Activated T-helper 1 cell treated with anti-CD3 and anti-CD28 coated beads, Interleukin-12 subunit alpha, Interleukin-12 subunit beta, Interleukin-2, Interleukin-4 antibody, amounts not matched to agents 30 ng/mL and 10 ng/mL and 1 ng/mL, durations not matched to agents 14 hours and 24 hours and 36 hours (primary cell): ENCODE measurements around the gene BHLHE40. TPM values are rescaled to one million over a fixed set of nuclear protein-coding genes. Genes with fewer than 3 reads are reported as not detected.
"Not testable (repeated sequence)": the region's sequence is repeated elsewhere in the genome, so short reads cannot be mapped to it uniquely, and the experiment has no call there.

Source experiments
- DNase-seq: peaks from one replicate; pipeline ENCODE4 v3.0.0; 2021; ENCODE audit warnings: low spot score
- H3K27ac Mint-ChIP-seq: one replicate; pipeline ENCODE4 v1.8.0; 2021; ENCODE audit warnings: mild to moderate bottlenecking, mixed read lengths
- H3K27me3 Mint-ChIP-seq: one replicate; pipeline ENCODE4 v1.8.0; 2022; ENCODE audit warnings: mild to moderate bottlenecking, moderate library complexity, mixed read lengths; ENCODE audit not compliant: insufficient read depth
- H3K36me3 Mint-ChIP-seq: one replicate; pipeline ENCODE4 v1.8.0; 2021; ENCODE audit warnings: low read depth, mixed read lengths
- H3K4me1 Mint-ChIP-seq: one replicate; pipeline ENCODE4 v1.8.0; 2021; ENCODE audit warnings: low read depth, mixed read lengths
- H3K4me3 Mint-ChIP-seq: one replicate; pipeline ENCODE4 v1.8.0; 2021; ENCODE audit warnings: mild to moderate bottlenecking, moderate library complexity, mixed read lengths
- H3K9me3 Mint-ChIP-seq: one replicate; pipeline ENCODE4 v1.8.0; 2021; ENCODE audit warnings: mixed read lengths
- intact Hi-C: fragments of 100-400 bp; cut with micrococcal nuclease; formaldehyde crosslinking; loops from one replicate; pipeline ENCODE4 v1.15.1; 2024
- total RNA-seq: library from RNA; stranded (reverse); gene quantifications from 2 replicates; pipeline ENCODE4 v1.2.3, GENCODE V29; 2022

Gene BHLHE40
- total RNA-seq, 1 donor from 2014 or later: 449 TPM

DNA sequence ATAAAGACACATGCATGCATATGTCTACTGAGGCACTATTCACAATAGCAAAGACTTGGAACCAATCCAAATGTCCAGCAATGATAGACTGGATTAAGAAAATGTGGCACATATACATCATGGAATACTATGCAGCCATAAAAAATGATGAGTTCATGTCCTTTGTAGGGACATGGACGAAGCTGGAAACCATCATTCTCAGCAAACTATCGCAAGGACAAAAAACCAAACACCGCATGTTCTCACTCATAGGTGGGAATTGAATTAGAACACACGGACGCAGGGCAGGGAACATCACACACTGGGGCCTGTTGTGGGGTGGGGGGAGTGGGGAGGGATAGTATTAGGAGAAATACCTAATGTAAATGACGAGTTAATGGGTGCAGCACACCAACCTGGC lies 7.8 kb upstream of the BHLHE40 start:
- Mint-ChIP-seq H3K36me3 (peaks cover 46% of the 10 kb centered on the region), H3K4me1 (peaks cover 25% of the 10 kb centered on the region), H3K9me3 (peaks cover 71% of the 10 kb centered on the region)
- intact Hi-C loops, H3K27me3 Mint-ChIP-seq, H3K27ac Mint-ChIP-seq, DNase-seq, H3K4me3 Mint-ChIP-seq: not testable (repeated sequence)

GRCh38 chr3:4971838-4972237 lies 7.4 kb upstream of the BHLHE40 start:
- H3K4me1 Mint-ChIP-seq: peaks cover 28% of the 10 kb centered on the region
- H3K27ac Mint-ChIP-seq: no peak overlapping the region
- no peaks in the 10 kb centered on the region for H3K27me3 Mint-ChIP-seq
- peaks cover 67% of the 10 kb centered on the region for H3K9me3 Mint-ChIP-seq
- H3K4me3 Mint-ChIP-seq: no peak overlapping the region
- peaks cover 42% of the 10 kb centered on the region for H3K36me3 Mint-ChIP-seq
- intact Hi-C loops: no loop called here
- no peak for DNase-seq

- Mint-ChIP-seq H3K27ac (peak overlapping the region; percentile 18), H3K4me3 (no peak overlapping the region), H3K9me3 (peaks cover 56% of the 10 kb centered on the region)
Observed at GRCh38 chr3:4972652-4973643, 6.3 kb upstream of the BHLHE40 start.

DNA sequence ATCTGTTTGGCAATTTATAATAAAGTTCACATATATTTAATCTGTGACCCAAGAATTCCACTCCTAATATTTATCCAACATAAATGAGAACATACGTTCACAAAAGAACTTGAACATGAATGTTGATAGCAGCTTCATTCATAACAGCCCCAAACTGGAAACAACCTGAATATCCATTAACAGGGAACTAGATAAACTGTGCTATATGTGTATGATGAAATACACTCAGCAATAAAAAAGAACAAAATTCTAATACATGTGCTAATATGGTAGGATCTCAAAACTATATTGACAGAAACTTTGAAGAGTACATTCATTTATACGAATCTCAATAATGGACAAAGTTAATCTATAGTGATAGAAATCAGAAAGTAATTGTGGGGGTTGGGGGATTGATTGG lies 5.1 kb upstream of the BHLHE40 start:
- Mint-ChIP-seq H3K27ac (peak overlapping the region; percentile 6), H3K27me3 (no peaks in the 10 kb centered on the region), H3K4me1 (peaks cover 39% of the 10 kb centered on the region), H3K4me3 (no peak overlapping the region), H3K36me3 (peaks cover 22% of the 10 kb centered on the region), H3K9me3 (peaks cover 44% of the 10 kb centered on the region)
- intact Hi-C loops: no loop called here
- DNase-seq: no peak

More at GRCh38 chr3:4972652-4973643, 6.3 kb upstream of the BHLHE40 start:
- no peak for DNase-seq
- H3K4me1 Mint-ChIP-seq: peaks cover 39% of the 10 kb centered on the region
- H3K27me3 Mint-ChIP-seq: no peaks in the 10 kb centered on the region
- intact Hi-C loops: no loop called here
- peaks cover 32% of the 10 kb centered on the region for H3K36me3 Mint-ChIP-seq

DNA sequence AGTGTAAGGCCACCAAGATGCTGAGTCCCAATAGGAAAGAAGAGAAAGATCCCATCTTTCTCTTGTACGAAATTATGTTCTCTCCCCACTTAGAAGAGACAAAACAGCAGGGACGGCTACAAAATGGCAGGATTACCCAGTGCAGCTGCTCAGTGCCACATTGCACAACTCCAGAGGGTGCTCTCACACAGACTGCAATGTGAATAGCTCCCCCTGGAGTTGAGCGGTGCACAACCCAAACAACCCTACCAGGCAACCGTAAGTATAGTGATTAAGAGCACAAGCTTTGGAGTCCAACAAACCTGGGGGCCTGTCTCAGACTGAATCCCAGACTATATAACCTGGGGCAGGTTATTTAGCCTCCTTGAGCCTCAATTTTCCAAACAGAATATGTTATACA lies 3.1 kb upstream of the BHLHE40 start:
- no peaks in the 10 kb centered on the region for H3K27me3 Mint-ChIP-seq
- DNase-seq: peak; percentile 40
- intact Hi-C loops: loop anchor here (1.0 to 2.0 kb wide), 3 partner anchors 49 to 254 kb away; partner anchors contain the start of gene ARL8B
- H3K4me3 Mint-ChIP-seq: peak overlapping the region; percentile 91
- H3K27ac Mint-ChIP-seq: peak overlapping the region; percentile 100
- peaks cover 39% of the 10 kb centered on the region for H3K4me1 Mint-ChIP-seq
- peaks cover 27% of the 10 kb centered on the region for H3K9me3 Mint-ChIP-seq
- H3K36me3 Mint-ChIP-seq: peaks cover 26% of the 10 kb centered on the region

GRCh38 chr3:4977001-4977852 lies 2.0 kb upstream of the BHLHE40 start:
- H3K4me1 Mint-ChIP-seq: peaks cover 39% of the 10 kb centered on the region
- H3K27me3 Mint-ChIP-seq: no peaks in the 10 kb centered on the region
- peaks cover 32% of the 10 kb centered on the region for H3K36me3 Mint-ChIP-seq
- peak overlapping the region; percentile 100 for H3K27ac Mint-ChIP-seq
- DNase-seq: peak; percentile 76
- peak overlapping the region; percentile 91 for H3K4me3 Mint-ChIP-seq
- peaks cover 17% of the 10 kb centered on the region for H3K9me3 Mint-ChIP-seq
- intact Hi-C loops: loop anchor here (1.0 to 2.0 kb wide), 10 partner anchors 50 to 266 kb away; partner anchors contain the start of gene ARL8B

DNA sequence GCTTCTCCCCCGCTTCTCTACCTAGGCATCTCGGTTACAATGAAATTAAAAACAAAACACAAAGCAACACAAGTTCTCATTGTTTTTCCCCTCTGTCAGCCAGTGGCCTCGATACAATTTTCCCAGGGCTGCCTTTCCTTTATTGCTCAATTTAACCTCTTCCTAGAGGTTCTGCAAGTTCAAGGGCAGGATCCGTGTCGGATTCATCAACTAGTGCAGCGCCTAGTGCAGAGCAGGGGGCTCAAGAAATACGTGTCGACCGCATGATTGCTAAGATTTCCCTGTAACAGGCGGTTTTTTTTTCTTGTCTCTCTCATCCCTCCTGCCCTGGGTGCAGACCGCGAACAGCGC lies 1.4 kb upstream of the BHLHE40 start:
- Mint-ChIP-seq H3K9me3 (peaks cover 13% of the 10 kb centered on the region), H3K4me3 (peak overlapping the region; percentile 91), H3K27me3 (no peaks in the 10 kb centered on the region), H3K4me1 (peaks cover 39% of the 10 kb centered on the region), H3K27ac (peak overlapping the region; percentile 100), H3K36me3 (peaks cover 37% of the 10 kb centered on the region)
- DNase-seq: no peak
- intact Hi-C loops: loop anchor here (1.0 to 2.0 kb wide), 16 partner anchors 28 to 627 kb away; partner anchors contain the start of genes ARL8B and ITPR1

- peak; percentile 89 for DNase-seq
- Mint-ChIP-seq H3K27ac (peak overlapping the region; percentile 100), H3K4me1 (peaks cover 36% of the 10 kb centered on the region), H3K36me3 (peaks cover 39% of the 10 kb centered on the region), H3K27me3 (no peaks in the 10 kb centered on the region), H3K9me3 (peaks cover 8% of the 10 kb centered on the region), H3K4me3 (peak overlapping the region; percentile 91)
- intact Hi-C loops: loop anchor here (1.0 to 2.0 kb wide), 6 partner anchors 28 to 627 kb away; partner anchors contain the start of gene ITPR1
Observed at GRCh38 chr3:4978204-4978965, 852 bp upstream of the BHLHE40 start.

DNA sequence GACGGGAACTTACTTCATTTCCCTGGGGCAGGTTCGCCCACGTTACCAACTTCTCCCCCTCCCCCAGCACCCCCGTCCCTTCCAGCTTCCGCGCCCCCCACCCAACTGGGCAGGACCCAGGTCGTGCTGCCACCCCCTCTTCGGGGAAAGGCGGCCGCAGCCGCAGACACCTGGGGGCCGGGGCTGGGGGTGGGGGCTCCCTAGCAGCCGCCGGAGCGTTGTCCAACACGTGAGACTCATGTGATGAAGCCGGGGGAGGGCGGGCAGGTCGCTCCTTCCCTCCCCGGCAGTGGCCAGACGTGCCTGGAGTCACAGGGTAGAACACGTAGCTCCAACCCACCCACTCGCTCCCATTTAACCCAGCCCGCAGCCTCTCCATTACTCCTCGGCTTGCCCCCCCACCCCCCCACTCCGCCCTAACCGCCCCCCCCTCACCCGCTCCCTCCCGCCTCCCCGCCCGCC lies 240 bp upstream of the BHLHE40 start:
- Mint-ChIP-seq H3K27ac (peak overlapping the region; percentile 91), H3K27me3 (no peaks in the 10 kb centered on the region), H3K9me3 (peaks cover 5% of the 10 kb centered on the region), H3K4me3 (peak overlapping the region; percentile 97), H3K4me1 (peaks cover 39% of the 10 kb centered on the region), H3K36me3 (peaks cover 44% of the 10 kb centered on the region)
- intact Hi-C loops: loop anchor here (1.0 to 2.0 kb wide), 8 partner anchors 27 to 628 kb away; partner anchors contain the start of gene ITPR1
- peak; percentile 95 for DNase-seq

- peak overlapping the region; percentile 99 for H3K27ac Mint-ChIP-seq
- DNase-seq: peak; percentile 89
- intact Hi-C loops: loop anchor here (1.0 kb wide), 1 partner anchor 77 kb away; no protein-coding TSS in a partner anchor
- no peaks in the 10 kb centered on the region for H3K27me3 Mint-ChIP-seq
- H3K9me3 Mint-ChIP-seq: peaks cover 5% of the 10 kb centered on the region
- H3K4me3 Mint-ChIP-seq: peak overlapping the region; percentile 97
- H3K36me3 Mint-ChIP-seq: peaks cover 56% of the 10 kb centered on the region
- H3K4me1 Mint-ChIP-seq: peaks cover 44% of the 10 kb centered on the region
Observed at GRCh38 chr3:4980229-4981203, 1.3 kb downstream of the BHLHE40 start.

- intact Hi-C loops: no loop called here
Observed at GRCh38 chr3:4981294-4981664, 2.0 kb downstream of the BHLHE40 start.

More at GRCh38 chr3:4981294-4981664, 2.0 kb downstream of the BHLHE40 start:
- Mint-ChIP-seq H3K27me3 (no peaks in the 10 kb centered on the region), H3K36me3 (peaks cover 63% of the 10 kb centered on the region), H3K9me3 (no peaks in the 10 kb centered on the region), H3K4me1 (peaks cover 44% of the 10 kb centered on the region), H3K27ac (peak overlapping the region; percentile 95), H3K4me3 (peak overlapping the region; percentile 97)
- no peak for DNase-seq
